ENCODE data around the gene SCFD2.

The SCFD2 gene

DNA sequence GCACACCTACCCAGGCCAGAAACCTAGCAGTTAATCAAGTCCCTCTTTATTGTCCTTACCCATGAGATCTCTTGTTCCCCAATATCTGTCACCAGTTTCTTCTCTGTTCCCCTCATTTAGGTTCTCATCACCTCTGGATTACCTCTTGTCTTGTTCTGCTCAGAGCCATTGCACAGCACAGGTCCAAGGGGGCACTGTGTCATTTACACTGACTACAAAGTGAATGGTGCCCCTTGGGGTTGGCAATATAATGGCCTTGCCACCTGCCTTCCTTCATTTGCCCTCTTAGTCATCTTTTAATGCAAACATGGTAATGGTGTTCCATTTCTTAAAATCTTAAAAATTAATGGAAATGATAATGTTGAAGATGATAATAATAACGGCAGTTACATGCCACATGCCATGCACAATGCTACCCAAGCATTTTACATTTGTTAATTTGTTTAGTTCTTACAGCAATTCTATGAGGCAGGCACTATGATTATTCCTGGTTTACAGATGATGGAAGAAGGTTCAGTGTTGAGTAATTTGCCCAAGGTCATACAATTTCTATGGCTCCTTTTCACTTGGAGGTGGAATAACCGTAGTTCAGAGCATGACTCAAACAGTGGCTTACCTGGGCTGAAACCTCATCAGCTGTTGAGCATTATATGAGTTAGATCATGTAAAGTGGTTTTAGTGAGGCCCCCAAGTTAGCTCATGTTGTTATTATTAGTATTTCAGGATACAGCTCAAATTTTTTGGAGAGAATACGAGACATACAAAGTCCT lies 385.9 kb downstream of the SCFD2 start:
- DNase-seq = no peak

DNA sequence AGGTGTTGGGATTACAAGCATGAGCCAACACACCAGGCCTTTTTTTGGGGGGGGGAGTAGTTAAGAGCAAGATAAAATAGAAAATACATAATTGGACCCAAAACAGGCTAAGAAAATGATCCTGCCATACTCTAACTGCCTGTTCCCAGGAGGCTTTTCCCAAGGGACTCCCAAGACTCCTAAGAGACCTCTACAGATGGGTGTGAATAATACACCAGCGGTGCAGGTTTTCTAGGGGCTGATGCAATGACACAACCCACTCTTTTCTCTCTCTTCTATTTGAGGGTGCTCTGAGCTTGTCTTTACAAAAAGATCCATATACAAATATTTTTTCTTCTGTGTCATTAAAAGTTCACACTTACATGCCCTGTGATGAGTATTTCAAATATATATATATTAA lies 386.8 kb downstream of the SCFD2 start:
- DNase-seq = no peak

DNA sequence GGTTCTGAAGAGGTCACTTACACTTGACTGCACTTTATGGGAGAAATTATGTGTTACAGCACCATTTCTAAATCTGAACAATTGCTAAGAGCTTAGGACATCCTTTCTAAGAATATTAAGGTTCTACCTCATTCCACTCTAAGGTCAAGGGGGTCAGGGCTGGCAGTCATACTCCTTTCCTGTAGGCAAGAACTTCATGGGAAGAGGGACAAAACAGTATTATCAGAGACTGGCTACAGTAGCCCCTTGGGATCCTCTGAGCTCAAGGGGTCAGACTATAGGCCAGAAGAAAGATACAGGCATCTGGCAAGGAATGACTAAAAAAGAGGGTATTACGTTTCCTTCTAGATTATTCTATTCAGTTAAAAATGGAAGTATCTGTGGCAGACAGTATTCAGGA lies 388.6 kb downstream of the SCFD2 start:
- DNase-seq = no peak

DNA sequence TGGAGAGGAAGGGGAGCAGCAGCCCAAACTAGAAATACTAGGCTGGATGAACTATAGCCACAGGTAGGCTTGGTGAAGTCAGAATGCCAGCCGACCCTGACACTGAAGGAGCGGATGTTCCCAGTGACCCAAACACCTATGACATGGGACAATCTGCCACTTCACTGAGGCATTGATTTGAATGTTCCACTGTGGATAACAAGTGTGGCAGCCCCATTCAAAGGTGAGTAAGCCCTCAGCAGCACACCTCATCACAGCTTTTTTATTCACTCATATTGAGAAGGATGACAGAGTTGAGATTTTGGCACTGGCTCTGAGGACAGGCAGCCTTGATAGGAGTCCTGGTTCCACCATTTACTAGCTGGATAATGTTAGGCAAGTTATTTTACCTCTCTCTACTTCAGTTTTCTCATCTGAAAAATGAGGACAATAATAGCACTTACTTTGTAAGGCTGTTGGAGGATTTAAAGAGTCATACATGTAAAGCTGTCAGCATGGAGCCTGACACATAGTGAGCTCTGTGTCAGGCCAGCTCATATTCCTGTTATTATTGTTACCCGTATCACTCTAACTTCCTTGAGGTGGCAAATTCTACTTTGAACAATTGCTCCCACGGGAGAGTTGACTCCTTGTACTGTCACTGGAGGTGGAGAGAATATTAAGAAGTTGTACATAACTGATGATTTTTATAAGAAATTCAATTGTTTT lies 389.2 kb downstream of the SCFD2 start:
- no peak for DNase-seq

DNA sequence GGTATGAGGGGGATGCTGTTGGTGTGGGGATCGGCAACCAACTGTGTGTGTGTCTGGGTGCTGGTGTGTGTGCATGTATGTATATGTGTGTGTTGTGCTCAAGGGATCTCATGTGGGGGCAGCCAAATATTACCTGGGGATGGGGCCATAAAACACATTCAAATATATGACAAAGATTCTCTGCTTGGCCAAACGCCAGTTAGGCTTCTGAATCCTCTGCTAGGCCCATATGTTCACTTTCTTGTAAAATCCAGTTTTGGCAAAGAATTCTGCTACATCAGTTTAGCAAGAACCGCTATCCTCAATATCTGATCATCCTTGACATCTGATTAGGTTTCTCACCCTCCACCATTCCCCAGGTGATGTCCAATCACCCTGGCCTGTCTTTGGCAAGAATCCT lies 397.2 kb downstream of the SCFD2 start:
- no peak for DNase-seq

DNA sequence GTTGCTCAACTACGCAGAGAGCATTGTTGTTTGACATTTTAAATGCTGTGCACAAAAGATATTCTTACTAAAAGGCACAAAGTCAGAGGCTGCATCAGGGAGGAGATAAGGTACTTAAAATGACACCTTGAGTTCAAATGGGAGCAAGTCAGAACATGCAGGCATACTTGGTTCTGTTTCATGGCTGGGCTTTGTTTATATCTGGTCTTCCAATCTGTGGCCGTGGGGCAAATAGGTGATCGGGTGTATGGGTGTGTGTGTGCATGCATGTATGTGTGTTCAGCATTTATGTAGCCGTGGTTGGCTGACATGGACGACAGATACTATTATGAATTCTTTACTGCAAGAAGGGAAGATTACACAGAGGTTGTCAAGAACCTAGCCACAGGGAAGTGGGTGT lies 397.6 kb downstream of the SCFD2 start:
- no peak for DNase-seq

DNA sequence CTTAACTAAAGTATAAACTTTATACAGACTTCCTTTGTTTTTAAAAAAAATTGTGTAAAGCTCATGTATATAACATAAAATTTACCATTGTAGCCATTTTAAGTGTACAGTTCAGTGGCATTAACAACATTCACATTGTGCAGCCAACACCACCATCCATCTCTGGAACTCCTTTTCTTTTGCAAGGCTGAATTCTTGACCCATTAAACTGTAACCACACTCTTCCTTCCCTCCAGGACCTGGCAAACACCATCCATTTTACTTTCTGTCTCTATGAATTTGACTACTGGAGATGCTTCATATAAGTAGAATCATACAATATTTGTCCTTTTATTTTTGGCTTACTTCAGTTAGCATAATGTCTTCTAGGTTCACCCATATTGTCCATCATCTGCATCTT lies 399.1 kb downstream of the SCFD2 start:
- no peak for DNase-seq

DNA sequence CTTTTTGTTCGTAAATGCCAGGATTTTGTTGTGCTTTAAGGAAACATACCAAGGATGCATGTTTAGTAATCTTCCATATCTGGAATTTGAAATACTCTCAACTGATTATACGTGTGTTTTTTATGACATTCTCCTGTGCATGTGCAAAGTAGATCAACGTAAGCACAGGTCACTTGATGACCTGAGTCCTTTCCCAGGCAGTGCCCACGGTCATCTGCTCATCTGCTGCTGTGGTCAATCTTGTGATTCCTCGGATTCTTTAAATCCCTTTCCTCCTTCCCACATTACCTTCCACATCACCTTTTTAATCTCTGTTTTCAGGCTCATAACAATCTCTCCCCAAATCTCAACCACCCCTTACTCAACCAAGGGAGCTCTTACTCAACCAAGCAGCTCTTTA lies 399.7 kb downstream of the SCFD2 start:
- DNase-seq = no peak

DNA sequence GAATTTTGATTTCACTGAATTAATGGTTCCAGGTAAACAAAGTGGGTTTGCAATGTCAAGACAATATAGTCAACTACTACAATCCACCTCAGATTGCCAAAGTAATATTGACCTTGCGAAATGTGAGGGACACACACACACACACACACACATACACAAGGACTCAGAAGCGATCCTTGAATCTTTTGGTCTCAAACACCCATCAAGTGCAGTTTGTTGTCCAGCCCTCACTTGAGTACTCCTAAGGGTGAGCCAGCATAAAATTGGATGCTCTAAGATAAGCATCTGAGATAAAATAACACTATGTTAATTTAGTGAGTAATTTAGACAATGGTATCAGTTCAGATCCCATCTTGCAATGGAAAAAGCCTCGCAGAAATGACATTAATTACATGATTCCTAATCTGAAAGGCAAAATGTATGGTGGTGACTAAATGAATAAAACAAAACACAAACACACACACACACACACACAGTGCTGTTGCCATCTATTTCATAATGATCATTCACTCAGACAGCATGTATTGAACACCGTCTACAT lies 401.2 kb downstream of the SCFD2 start:
- no peak for DNase-seq

DNA sequence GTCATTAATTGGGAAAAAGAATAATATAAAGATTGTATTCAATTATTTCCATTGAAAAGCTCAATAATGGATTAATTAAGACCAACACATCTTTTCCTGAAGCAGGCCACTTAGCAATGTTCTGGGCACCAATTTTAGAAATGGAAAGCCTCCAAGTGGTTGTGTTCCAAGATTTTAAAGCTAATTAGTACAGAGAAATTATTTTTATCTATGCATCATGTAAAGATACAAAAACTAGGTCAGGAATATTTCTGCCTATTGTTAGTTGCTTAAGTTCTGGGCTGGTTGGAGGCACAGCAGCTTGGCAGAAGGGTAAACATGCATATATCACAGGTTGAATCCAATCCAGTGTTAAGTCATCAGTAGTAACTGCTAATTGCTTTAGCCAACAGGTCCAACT lies 401.9 kb downstream of the SCFD2 start:
- no peak for DNase-seq

DNA sequence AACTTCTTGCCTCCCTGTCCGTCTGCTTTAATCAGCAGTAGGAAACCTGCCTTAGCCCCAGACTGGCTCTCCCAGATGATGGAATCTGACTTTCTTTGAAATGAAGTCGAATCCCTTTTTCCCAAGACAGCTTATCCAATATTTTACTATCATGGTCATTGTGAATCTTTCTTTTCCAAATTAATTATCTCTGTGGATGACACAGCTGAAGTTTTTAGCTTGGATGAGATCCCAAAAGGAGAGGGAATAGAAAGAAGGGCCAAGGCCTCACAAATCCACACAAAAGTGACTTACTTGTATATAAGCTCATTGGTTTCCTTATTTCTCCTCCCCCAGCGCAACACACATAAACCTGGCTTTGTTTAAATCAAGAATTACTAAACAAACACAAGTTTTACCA lies 403.1 kb downstream of the SCFD2 start:
- DNase-seq = no peak

DNA sequence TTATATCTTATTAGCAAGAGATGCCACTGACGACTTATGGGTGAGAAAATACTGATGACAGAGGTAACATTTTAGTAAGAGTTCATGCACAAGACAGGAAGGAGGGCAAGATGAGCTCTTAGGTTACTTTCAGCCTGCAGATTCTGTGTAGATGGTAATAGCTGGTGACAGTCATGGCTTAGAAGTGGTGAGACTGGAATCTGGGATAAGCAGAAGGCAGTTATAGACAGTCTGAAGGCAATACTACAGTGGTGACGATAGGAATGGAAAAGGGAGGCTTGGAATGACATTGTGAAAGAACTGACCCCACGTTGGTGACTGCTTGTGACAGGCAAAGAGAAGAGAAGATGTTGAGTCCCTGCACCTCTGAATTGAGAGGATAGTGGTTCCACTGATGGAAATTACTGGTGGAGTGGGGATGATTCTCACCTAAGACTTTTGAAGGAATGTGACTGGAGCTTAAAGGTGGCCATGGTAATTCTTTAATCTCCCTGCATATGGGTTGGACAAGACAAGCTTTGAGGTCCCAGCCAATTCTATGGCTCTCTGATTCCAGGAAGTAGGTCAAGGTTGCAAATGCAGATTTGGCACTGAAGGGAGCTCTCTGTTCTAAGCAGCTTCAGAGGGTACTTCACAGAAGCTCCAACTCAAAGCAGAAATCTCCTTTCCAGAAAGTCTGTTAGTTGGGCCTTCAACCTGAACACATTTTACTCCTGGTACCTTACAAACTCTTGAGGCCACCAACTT lies 404.0 kb downstream of the SCFD2 start:
- DNase-seq = no peak

DNA sequence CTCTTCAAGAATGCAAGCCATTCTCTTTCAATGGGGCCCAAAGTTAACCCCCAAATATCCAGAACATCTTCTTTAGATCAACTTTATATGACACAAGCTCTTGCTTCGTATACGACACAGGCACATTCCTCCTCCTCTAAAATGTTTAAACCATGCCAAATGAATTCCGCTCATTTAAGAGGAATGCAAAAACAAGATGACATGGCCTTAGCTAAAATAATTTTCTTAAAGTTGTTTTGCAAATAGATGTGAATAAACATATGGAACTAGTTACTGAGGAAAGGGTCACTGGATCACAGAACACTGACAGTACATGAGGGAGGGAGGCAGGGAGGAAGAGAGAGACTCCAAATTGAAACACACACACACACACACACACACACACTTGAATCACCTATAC lies 406.3 kb downstream of the SCFD2 start:
- no peak for DNase-seq

DNA sequence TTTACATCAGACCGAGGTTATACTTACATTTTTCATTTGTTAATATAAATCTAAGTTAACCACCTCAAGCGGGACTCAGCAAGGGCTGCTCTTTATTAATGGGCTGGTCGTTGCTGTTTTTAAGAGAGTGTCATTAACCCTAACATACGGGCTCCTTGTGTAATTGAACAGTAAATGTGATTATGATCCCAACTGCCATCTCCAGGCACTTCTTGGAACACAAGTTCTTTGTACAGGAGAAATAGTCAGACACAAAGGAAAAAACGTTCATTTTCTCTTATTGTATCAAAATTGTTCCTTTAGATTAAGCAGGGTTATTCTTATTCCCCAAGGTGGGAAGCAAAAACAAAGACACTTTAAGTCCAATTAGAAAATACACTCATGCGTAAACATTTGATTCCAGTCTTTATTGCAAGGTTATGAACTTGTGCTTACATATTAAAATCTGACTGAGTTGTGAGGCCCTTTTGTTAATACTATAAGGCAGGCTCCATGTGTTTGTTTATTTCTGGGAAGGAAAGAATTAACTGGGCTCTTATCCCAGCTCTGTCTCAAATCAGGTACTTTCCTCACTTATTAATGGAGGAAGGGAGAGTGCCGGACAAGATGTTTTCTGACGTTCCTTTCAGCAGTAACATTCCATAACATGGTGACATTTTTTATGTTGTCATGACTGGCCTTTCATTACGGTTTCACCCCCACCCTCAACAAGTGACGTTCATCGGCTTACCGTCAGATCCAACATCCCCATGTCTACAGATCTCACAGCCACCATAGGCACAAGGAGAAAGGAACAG lies 407.8 kb downstream of the SCFD2 start:
- no peak for DNase-seq

DNA sequence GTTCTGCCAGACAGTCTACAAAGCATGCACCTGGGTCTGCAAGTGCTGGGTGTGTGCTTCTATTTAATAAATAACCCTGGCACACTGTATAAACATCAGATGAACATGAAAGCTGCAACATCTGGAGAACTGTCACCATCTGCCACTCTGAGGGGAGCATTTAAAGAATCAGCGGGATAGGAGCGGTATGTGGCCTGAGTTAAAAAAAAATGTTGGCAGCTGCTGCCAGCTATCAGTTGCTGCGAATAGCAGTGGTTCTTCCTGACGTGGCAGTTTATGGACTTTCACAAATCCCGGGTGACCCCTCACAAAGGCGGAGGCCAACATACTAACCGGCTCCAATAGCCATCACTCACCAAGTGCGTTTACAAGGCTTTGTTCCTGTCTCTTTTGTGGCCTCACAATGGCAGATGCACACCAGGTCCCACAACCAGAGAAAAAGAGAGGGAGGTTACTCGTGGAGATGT lies 408.6 kb downstream of the SCFD2 start:
- DNase-seq = no peak

DNA sequence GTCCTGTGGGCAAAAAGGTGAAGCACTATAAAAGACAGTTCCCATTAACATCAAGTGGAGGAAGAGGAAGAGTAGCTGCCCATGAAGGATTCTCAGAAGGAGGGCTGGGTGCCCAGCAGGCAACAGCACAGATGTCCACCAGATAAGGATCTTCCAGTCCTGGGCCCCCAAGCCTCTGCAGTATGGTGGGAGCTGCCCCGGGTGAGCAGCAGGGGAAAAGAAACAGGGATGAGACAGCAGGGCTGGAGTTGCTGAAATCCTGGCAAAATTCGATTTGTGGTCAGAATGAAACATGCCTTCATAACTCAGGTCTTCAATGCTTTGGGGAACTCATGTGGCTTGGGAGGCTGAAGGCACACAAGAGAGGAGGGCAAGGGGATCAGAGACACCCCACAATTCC lies 409.2 kb downstream of the SCFD2 start:
- DNase-seq = no peak

DNA sequence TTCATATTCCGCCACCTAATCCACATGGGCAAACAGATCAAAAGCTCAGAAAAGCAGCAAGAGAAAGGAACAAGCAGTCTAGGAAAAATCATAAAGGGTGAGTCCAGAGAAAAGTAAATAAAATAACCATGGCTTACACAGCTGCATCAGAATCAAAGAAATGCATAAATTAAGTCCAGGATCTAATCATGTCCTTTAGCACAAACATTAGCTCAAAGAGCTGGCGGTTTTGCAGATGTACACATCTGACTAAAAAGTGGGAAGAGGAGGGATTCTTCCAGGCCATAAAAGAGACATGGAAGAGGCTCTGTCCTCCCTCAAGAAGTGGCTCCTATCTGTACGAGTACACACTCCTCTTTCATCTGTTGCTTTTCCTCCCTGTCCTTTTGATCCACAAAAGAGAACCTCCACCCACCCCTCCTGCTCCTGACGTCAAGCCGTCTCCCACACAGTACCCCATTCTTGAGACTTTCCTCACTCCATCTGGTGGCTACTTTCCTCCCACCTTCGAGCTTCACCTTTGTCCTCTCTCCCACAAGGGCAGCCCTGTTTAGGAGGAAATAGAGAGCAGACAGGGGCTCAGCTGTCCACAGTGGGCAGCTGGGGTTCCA lies 411.2 kb downstream of the SCFD2 start:
- DNase-seq = no peak

DNA sequence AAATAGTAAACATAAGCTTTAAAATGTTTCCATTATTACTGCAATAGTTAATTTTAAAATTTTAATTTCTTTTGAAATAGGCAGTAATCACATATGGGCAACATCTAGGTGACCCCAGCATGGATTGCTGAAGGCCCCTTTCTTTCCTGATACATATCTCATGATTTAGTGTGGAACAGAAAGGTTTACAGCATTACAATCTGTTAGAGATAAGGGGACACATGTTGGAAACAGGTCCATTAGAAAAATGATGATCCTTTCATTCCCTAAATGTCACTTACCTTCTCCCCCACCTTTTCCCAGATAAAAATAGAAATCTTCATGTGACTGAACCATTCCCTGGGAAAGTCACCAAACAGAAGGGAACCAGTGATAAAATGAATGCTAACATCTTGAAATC lies 413.3 kb downstream of the SCFD2 start:
- DNase-seq = no peak

DNA sequence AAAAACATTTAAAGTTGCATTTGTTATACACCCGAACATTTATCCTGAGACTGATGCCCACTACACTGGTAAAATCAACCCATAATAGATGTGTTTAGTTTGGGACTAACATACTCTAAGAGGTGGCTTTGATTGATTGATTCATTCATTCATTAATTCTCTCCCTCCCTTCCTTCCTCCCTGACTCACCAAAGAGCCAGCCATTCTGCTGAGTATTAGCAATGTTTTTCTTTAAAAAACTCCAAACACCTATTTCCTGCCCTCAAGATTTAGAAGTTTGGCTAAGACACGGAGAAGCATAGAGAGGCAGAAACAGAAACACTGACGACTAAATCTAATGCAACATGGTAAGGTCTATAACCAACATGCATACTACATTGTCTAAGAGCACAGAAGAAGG lies 414.8 kb downstream of the SCFD2 start:
- DNase-seq = no peak

DNA sequence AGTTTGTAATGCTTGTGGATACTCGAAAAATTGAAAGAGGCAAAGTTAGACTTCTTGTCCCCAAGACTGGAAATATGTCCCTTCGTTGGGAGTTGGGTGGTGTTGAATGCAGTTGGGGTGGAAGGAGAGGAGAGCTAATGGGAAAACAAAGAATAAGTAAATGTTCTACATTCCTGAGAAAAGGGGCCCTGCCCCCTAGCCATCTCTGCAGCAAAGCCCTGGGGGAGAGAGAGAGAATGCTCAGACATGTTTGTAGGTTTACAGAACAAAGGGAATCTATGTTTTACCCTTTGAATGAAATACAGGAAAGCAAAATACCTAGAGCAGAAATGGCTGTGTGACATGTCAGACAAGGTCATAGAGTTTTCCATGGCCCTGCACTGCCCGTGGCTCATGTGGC lies 415.6 kb downstream of the SCFD2 start:
- DNase-seq = no peak

DNA sequence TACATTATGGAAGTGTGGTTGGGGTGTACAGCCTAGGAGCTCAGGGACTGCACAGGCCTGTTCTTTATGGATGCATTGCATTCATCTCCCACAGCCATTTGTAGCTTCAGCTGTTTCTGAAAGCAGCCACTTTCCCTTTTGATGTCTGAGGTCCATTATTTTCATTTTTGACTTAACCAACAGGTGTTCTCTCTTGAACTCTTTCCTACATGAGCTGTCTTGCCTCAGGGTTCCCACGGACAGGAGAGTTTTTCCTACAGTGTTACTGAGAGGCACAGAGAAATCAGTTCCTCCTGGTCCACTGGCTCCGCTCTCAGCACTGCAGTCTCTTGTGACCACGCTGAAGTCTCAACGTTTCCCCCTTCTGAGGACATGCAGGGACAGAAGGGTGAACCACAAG lies 416.5 kb downstream of the SCFD2 start:
- no peak for DNase-seq

DNA sequence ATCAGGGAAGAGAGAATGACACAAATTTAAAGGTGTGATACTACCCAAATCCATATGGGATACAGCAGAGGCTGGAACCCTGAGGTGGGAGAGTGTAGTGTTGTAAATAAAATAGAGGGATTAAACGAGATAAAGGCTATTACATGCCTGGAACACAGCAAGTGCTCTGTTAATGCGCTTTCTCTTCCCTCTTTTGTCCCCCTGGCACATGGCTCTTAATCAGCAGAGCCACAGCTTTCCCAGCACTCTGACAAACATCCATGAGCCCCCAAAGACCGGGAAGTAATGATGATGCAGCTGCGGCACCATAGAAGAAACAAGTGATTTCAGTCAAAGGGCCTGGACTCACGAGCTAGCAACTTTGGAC lies 417.8 kb downstream of the SCFD2 start:
- no peak for DNase-seq
